Mesenchymal stem cell (in vitro differentiated cells and primary cell): ENCODE measurements around the gene BRCA2.

Experiments
- DNase-seq: peaks from one replicate; pipeline ENCODE4 v3.0.0-alpha.2; 2013
- H2AFZ ChIP-seq: one replicate; pipeline ENCODE4 v1.6.1; 2013; ENCODE audit warnings: low read depth, mild to moderate bottlenecking, control low read depth, inconsistent platforms, low read length, moderate library complexity
- H2AK5ac ChIP-seq: 2 replicates; pipeline ENCODE4 v1.6.1; 2013; ENCODE audit warnings: low read length, moderate library complexity, mild to moderate bottlenecking, inconsistent platforms; ENCODE audit not compliant: severe bottlenecking
- H2BK120ac ChIP-seq: one replicate; pipeline ENCODE4 v1.6.1; 2013; ENCODE audit warnings: low read depth, mild to moderate bottlenecking, inconsistent platforms, low read length, moderate library complexity
- H2BK12ac ChIP-seq, 2 experiments: one replicate each; pipeline ENCODE4 v1.6.1; 2013; ENCODE audit warnings: inconsistent platforms in 2 of 2, low read length in 2 of 2, mild to moderate bottlenecking in 2 of 2, moderate library complexity in 2 of 2, control low read depth in 1 of 2
- H2BK15ac ChIP-seq: one replicate; pipeline ENCODE4 v1.6.1; 2013; ENCODE audit warnings: mild to moderate bottlenecking, low read depth, inconsistent platforms; ENCODE audit not compliant: poor library complexity, severe bottlenecking
- H2BK5ac ChIP-seq: 2 replicates; pipeline ENCODE4 v1.6.1; 2013; ENCODE audit warnings: low read depth, mild to moderate bottlenecking, low read length, control low read depth, inconsistent platforms; ENCODE audit not compliant: poor library complexity, severe bottlenecking
- H3K14ac ChIP-seq, 2 experiments: one replicate each; pipeline ENCODE4 v1.6.1; 2013; ENCODE audit warnings: inconsistent platforms in 2 of 2, low read length in 2 of 2, control low read depth in 1 of 2, mild to moderate bottlenecking in 1 of 2, moderate library complexity in 1 of 2
- H3K18ac ChIP-seq, 2 experiments: one replicate each; pipeline ENCODE4 v1.6.1; 2013; ENCODE audit warnings: inconsistent platforms in 2 of 2, low read length in 2 of 2, control low read depth in 1 of 2, low read depth in 1 of 2, mild to moderate bottlenecking in 1 of 2
- H3K23ac ChIP-seq, 2 experiments: one replicate each; pipeline ENCODE4 v1.6.1; 2013; ENCODE audit warnings: inconsistent platforms in 2 of 2, low read length in 2 of 2, mild to moderate bottlenecking in 2 of 2, moderate library complexity in 2 of 2, control low read depth in 1 of 2
- H3K27ac ChIP-seq: 2 replicates; pipeline ENCODE4 v1.5.1; 2013; ENCODE audit warnings: mild to moderate bottlenecking, moderate library complexity, low read length, control low read depth, inconsistent platforms; ENCODE audit not compliant: poor library complexity, severe bottlenecking
- H3K27me3 ChIP-seq, 2 experiments: 2 replicates each; pipeline versions ENCODE4 v1.6.1 to v1.7.0; 2013; ENCODE audit warnings: low read length in 2 of 2, mild to moderate bottlenecking in 2 of 2, moderate library complexity in 2 of 2, control low read depth in 1 of 2, inconsistent platforms in 1 of 2; ENCODE audit not compliant: control insufficient read depth in 1 of 2, insufficient read depth in 1 of 2
- H3K36me3 ChIP-seq, 2 experiments: 2 replicates each; pipeline versions ENCODE4 v1.6.1 to v1.7.0; 2013; ENCODE audit warnings: low read length in 2 of 2, control low read depth in 1 of 2, inconsistent platforms in 1 of 2, low read depth in 1 of 2, mild to moderate bottlenecking in 1 of 2; ENCODE audit not compliant: insufficient read depth in 2 of 2, control insufficient read depth in 1 of 2
- H3K4ac ChIP-seq, 2 experiments: one replicate each; pipeline ENCODE4 v1.6.1; 2013; ENCODE audit warnings: inconsistent platforms in 2 of 2, low read length in 2 of 2, mild to moderate bottlenecking in 2 of 2, moderate library complexity in 2 of 2, control low read depth in 1 of 2, low read depth in 1 of 2
- H3K4me1 ChIP-seq: 2 replicates; pipeline ENCODE4 v1.6.1; 2013; ENCODE audit warnings: low read depth, low read length, control low read depth; ENCODE audit not compliant: control insufficient read depth, insufficient read depth
- H3K4me2 ChIP-seq: 2 replicates; pipeline ENCODE4 v1.6.1; 2013; ENCODE audit warnings: low read length, mild to moderate bottlenecking, inconsistent platforms; ENCODE audit not compliant: poor library complexity, severe bottlenecking
- H3K4me3 ChIP-seq, 2 experiments: 2 replicates each; pipeline versions ENCODE4 v1.5.1 to v1.7.0; 2013; ENCODE audit warnings: low read length in 2 of 2, mild to moderate bottlenecking in 2 of 2, control low read depth in 1 of 2, low read depth in 1 of 2; ENCODE audit not compliant: insufficient read depth in 1 of 2
- H3K79me1 ChIP-seq: replicated peaks from 2 replicates; pipeline ENCODE4 v1.6.1; 2013; ENCODE audit warnings: mild to moderate bottlenecking, control low read depth, low read length, inconsistent platforms; ENCODE audit not compliant: poor library complexity, severe bottlenecking
- H3K9ac ChIP-seq: 2 replicates; pipeline ENCODE4 v1.7.0; 2013; ENCODE audit warnings: mild to moderate bottlenecking, low read length, moderate library complexity
- H3K9me3 ChIP-seq: 2 replicates; pipeline ENCODE4 v1.7.0; 2013; ENCODE audit warnings: mild to moderate bottlenecking, low read length; ENCODE audit not compliant: control insufficient read depth
- H4K8ac ChIP-seq: one replicate; pipeline ENCODE4 v1.6.1; 2013; ENCODE audit warnings: inconsistent platforms, mild to moderate bottlenecking, low read length, moderate library complexity
- H4K91ac ChIP-seq: one replicate; pipeline ENCODE4 v1.6.1; 2013; ENCODE audit warnings: mild to moderate bottlenecking, low read length, inconsistent platforms
- whole genome bisulfite sequencing: methylation state at CpG from one replicate; pipeline ENCODE4 v1.1.7; 2013; ENCODE audit warnings: mixed read lengths; 5-methylcytosine and 5-hydroxymethylcytosine counted together

BRCA2 gene

GRCh38 chr13:32430018-32430747 is 114.9 kb downstream of the BRCA2 start:
- H3K4me2 ChIP-seq: no peak overlapping the region
- H2AK5ac ChIP-seq: no peak overlapping the region
- no peak overlapping the region for H3K23ac ChIP-seq
- H3K18ac ChIP-seq: peak overlapping the region in 1 of 2 experiments; percentile 82
- H3K27ac ChIP-seq: no peak overlapping the region
- peak overlapping the region; percentile 17 to 69 for H2BK12ac ChIP-seq
- H3K14ac ChIP-seq: no peak overlapping the region
- H3K9me3 ChIP-seq: no peaks in the 10 kb centered on the region
- no peak overlapping the region for H3K4ac ChIP-seq
- H3K27me3 ChIP-seq: no peaks in the 10 kb centered on the region
- H3K4me3 ChIP-seq: no peak overlapping the region
- H4K91ac ChIP-seq: no peak overlapping the region
- H3K36me3 ChIP-seq: peaks cover 10 to 44% of the 10 kb centered on the region in 2 experiments
- peaks cover 7% of the 10 kb centered on the region for H3K79me1 ChIP-seq
- H2BK15ac ChIP-seq: no peak overlapping the region
- no peak overlapping the region for H2BK5ac ChIP-seq
- H3K9ac ChIP-seq: no peak overlapping the region
- peaks cover 14% of the 10 kb centered on the region for H3K4me1 ChIP-seq
- WGBS: 41% methylated on average over 5 of the region's 6 CpGs
- H4K8ac ChIP-seq: peak overlapping the region; percentile 27
- H2BK120ac ChIP-seq: no peak overlapping the region
- peak; percentile 67 for DNase-seq
- H2AFZ ChIP-seq: no peak overlapping the region

GRCh38 chr13:32431361-32431760 is 116.1 kb downstream of the BRCA2 start:
- Histone ChIP-seq H2BK120ac (no peak overlapping the region), H3K4ac (no peak overlapping the region), H3K23ac (no peak overlapping the region), H3K4me3 (no peak overlapping the region), H3K4me2 (no peak overlapping the region), H2BK15ac (no peak overlapping the region), H3K79me1 (peaks cover 7% of the 10 kb centered on the region), H3K9me3 (no peaks in the 10 kb centered on the region), H3K4me1 (peaks cover 12% of the 10 kb centered on the region), H2BK12ac (no peak overlapping the region), H3K27ac (no peak overlapping the region), H3K27me3 (no peaks in the 10 kb centered on the region), H4K91ac (no peak overlapping the region), H2AFZ (no peak overlapping the region), H3K14ac (no peak overlapping the region), H2BK5ac (no peak overlapping the region), H3K9ac (no peak overlapping the region), H3K36me3 (peaks cover 10 to 54% of the 10 kb centered on the region in 2 experiments), H2AK5ac (no peak overlapping the region), H4K8ac (no peak overlapping the region), H3K18ac (no peak overlapping the region)
- DNase-seq: no peak
- WGBS: 61% methylated on average over 3 of the region's 5 CpGs

GRCh38 chr13:32432856-32433255 is 117.5 kb downstream of the BRCA2 start:
- peaks cover under 1% of the 10 kb centered on the region for H3K79me1 ChIP-seq
- H3K23ac ChIP-seq: no peak overlapping the region
- H3K4me1 ChIP-seq: peaks cover 4% of the 10 kb centered on the region
- H2BK15ac ChIP-seq: no peak overlapping the region
- no peak overlapping the region for H2BK12ac ChIP-seq
- peaks cover 7 to 64% of the 10 kb centered on the region in 2 experiments for H3K36me3 ChIP-seq
- H3K9me3 ChIP-seq: no peaks in the 10 kb centered on the region
- no peak overlapping the region for H2AK5ac ChIP-seq
- peak; percentile 19 for DNase-seq
- no peak overlapping the region for H3K14ac ChIP-seq
- no peak overlapping the region for H2AFZ ChIP-seq
- no peak overlapping the region for H3K4me3 ChIP-seq
- WGBS: 99% methylated on average over 3 of the region's 3 CpGs
- no peak overlapping the region for H3K9ac ChIP-seq
- no peak overlapping the region for H2BK120ac ChIP-seq
- H2BK5ac ChIP-seq: no peak overlapping the region
- no peak overlapping the region for H3K18ac ChIP-seq
- no peak overlapping the region for H3K4me2 ChIP-seq
- H4K8ac ChIP-seq: peak overlapping the region; percentile 12
- H4K91ac ChIP-seq: peak overlapping the region; percentile 47
- H3K4ac ChIP-seq: no peak overlapping the region
- H3K27ac ChIP-seq: no peak overlapping the region
- H3K27me3 ChIP-seq: no peaks in the 10 kb centered on the region

GRCh38 chr13:32438871-32439270 is 123.6 kb downstream of the BRCA2 start:
- Histone ChIP-seq H4K8ac (no peak overlapping the region), H2BK120ac (no peak overlapping the region), H3K9ac (no peak overlapping the region), H3K27ac (no peak overlapping the region), H3K9me3 (no peaks in the 10 kb centered on the region), H2BK12ac (no peak overlapping the region), H3K4me2 (no peak overlapping the region), H3K23ac (no peak overlapping the region), H2AFZ (no peak overlapping the region), H2BK15ac (no peak overlapping the region), H3K36me3 (peaks cover 0 to 74% of the 10 kb centered on the region in 2 experiments), H4K91ac (no peak overlapping the region), H3K27me3 (no peaks in the 10 kb centered on the region), H2AK5ac (no peak overlapping the region), H3K79me1 (no peaks in the 10 kb centered on the region), H2BK5ac (no peak overlapping the region), H3K18ac (no peak overlapping the region), H3K4me3 (no peak overlapping the region), H3K4me1 (no peaks in the 10 kb centered on the region), H3K14ac (no peak overlapping the region), H3K4ac (no peak overlapping the region)
- DNase-seq: no peak
- WGBS: 97% methylated on average over 4 of the region's 4 CpGs
